HL-60 (cell line): ENCODE data around the gene AGBL4.

ENCODE experiments used
- CTCF ChIP-seq: IDR thresholded peaks from one replicate; pipeline ENCODE4 v1.5.1; 2011; ENCODE audit warnings: low read length, control low read depth, inconsistent platforms; ENCODE audit not compliant: insufficient read depth
- GABPA ChIP-seq: IDR thresholded peaks from 2 replicates; pipeline ENCODE4 v1.6.1; 2012; ENCODE audit warnings: low read depth
- POLR2AphosphoS5 ChIP-seq: IDR thresholded peaks from 2 replicates; pipeline ENCODE4 v1.6.1; 2012; ENCODE audit warnings: low read depth
- REST ChIP-seq: IDR thresholded peaks from 2 replicates; pipeline ENCODE4 v1.6.1; 2012; ENCODE audit warnings: low read depth; ENCODE audit not compliant: insufficient replicate concordance

GRCh38 chr1:48750109-48750508 lies 1273.6 kb downstream of the AGBL4 start:
- TF ChIP-seq CTCF (no peak), POLR2AphosphoS5 (no peak), REST (no peak), GABPA (no peak)
